Liver (tissue), 9 donors: Measurements from ENCODE around the gene ROMO1. TPM values are rescaled to one million over a fixed set of nuclear protein-coding genes. Genes with fewer than 3 reads are reported as not detected.

Source experiments
- DNase-seq: peaks from one replicate; pipeline ENCODE4 v3.0.0-alpha.2; 2017; ENCODE audit warnings: low spot score
- H3K27ac ChIP-seq, 2 donors: one replicate each; pipeline ENCODE4 v1.7.0; 2013; ENCODE audit warnings: inconsistent platforms in 2 of 2, low read length in 2 of 2, control low read depth in 1 of 2, low read depth in 1 of 2, mild to moderate bottlenecking in 1 of 2
- H3K27me3 ChIP-seq, 4 donors: one replicate each; pipeline versions ENCODE4 v1.6.1 to v1.7.0; 2013; ENCODE audit warnings: low read length in 3 of 4, inconsistent platforms in 1 of 4, mild to moderate bottlenecking in 1 of 4, moderate library complexity in 1 of 4; ENCODE audit not compliant: control insufficient read depth in 4 of 4, insufficient read depth in 4 of 4
- H3K36me3 ChIP-seq, 4 donors: one replicate each; pipeline versions ENCODE4 v1.6.1 to v1.7.0; 2013; ENCODE audit warnings: low read length in 3 of 4, mild to moderate bottlenecking in 3 of 4, low read depth in 1 of 4, moderate library complexity in 1 of 4; ENCODE audit not compliant: control insufficient read depth in 4 of 4, insufficient read depth in 3 of 4
- H3K4me1 ChIP-seq, 4 donors: one replicate each; pipeline versions ENCODE4 v1.6.1 to v1.7.0; 2013; ENCODE audit warnings: low read length in 3 of 4, mild to moderate bottlenecking in 3 of 4, moderate library complexity in 1 of 4; ENCODE audit not compliant: control insufficient read depth in 4 of 4, insufficient read depth in 4 of 4
- H3K4me3 ChIP-seq, 3 donors: one replicate each; pipeline versions ENCODE4 v1.6.1 to v1.7.0; 2013; ENCODE audit warnings: low read length in 3 of 3, control low read depth in 1 of 3, low read depth in 1 of 3, mild to moderate bottlenecking in 1 of 3
- H3K9ac ChIP-seq, 2 donors: one replicate each; pipeline ENCODE4 v1.7.0; 2013; ENCODE audit warnings: low read length in 2 of 2, mild to moderate bottlenecking in 2 of 2, moderate library complexity in 2 of 2, control low read depth in 1 of 2, low read depth in 1 of 2
- H3K9me3 ChIP-seq, 4 donors: one replicate each; pipeline versions ENCODE4 v1.6.1 to v1.7.0; 2013; ENCODE audit warnings: low read length in 3 of 4; ENCODE audit not compliant: control insufficient read depth in 4 of 4
- EGR1 ChIP-seq, 2 donors: IDR thresholded peaks; 2 replicates each; pipeline ENCODE4 v1.6.1; 2016 to 2018; ENCODE audit warnings: antibody characterized with exemption in 2 of 2, low read depth in 2 of 2
- FOXA2 ChIP-seq: IDR thresholded peaks from 2 replicates; pipeline ENCODE4 v1.6.1; 2016; ENCODE audit warnings: antibody characterized with exemption
- HNF4A ChIP-seq, 2 donors: conservative IDR thresholded peaks; 2 replicates each; pipeline ENCODE4 v1.6.1; 2016; ENCODE audit warnings: antibody characterized with exemption in 2 of 2, mild to moderate bottlenecking in 2 of 2
- NR2F2 ChIP-seq: IDR thresholded peaks from 2 replicates; pipeline ENCODE4 v1.6.1; 2016; ENCODE audit warnings: antibody characterized with exemption
- REST ChIP-seq: IDR thresholded peaks from 2 replicates; pipeline ENCODE4 v1.6.1; 2016; ENCODE audit warnings: antibody characterized with exemption, mild to moderate bottlenecking
- RXRA ChIP-seq, 2 donors: IDR thresholded peaks; 2 replicates each; pipeline ENCODE4 v1.6.1; 2017 to 2018; ENCODE audit warnings: antibody characterized with exemption in 2 of 2, mild to moderate bottlenecking in 1 of 2
- TAF1 ChIP-seq: conservative IDR thresholded peaks from 2 replicates; pipeline ENCODE4 v1.6.1; 2016; ENCODE audit warnings: antibody characterized with exemption, mild to moderate bottlenecking
- WGBS: extraction: QIAGEN DNeasy Blood & Tissue Kit; methylation state at CpG from one replicate; pipeline ENCODE4 v1.1.7; 2013; 5-methylcytosine and 5-hydroxymethylcytosine counted together
- polyA plus RNA-seq, 2 donors: library from polyadenylated mRNA; stranded (reverse) in 1 of 2; unstranded in 1 of 2; fragments of 200-250 nt in 1 of 2; fragments of >200 nt in 1 of 2; fragmentation: Nextera tagmentation in 1 of 2; extraction: Ambion mirVana in 1 of 2; gene quantifications; one replicate each; pipeline versions ENCODE4 v1.2.1 to v1.2.3, GENCODE V29; 2013 to 2015
- total RNA-seq, 2 donors: library from RNA; depleted of rRNA; stranded (reverse); fragments of >200 nt; gene quantifications; one replicate each; pipeline ENCODE4 v1.2.3, GENCODE V29; 2014
- TF ChIP-seq, protein P1 (sequence below): IDR thresholded peaks from 2 replicates; pipeline ENCODE4 v1.6.1; 2016; ENCODE audit warnings: antibody characterized with exemption
- donor health status: healthy.
- donor health status: healthy.
- donor health status: healthy.
- donor health status: healthy.
- donor health status: healthy.

Gene ROMO1
- total and polyA plus RNA-seq, 4 donors, result 68.4 to 359 (median 147) TPM

DNA sequence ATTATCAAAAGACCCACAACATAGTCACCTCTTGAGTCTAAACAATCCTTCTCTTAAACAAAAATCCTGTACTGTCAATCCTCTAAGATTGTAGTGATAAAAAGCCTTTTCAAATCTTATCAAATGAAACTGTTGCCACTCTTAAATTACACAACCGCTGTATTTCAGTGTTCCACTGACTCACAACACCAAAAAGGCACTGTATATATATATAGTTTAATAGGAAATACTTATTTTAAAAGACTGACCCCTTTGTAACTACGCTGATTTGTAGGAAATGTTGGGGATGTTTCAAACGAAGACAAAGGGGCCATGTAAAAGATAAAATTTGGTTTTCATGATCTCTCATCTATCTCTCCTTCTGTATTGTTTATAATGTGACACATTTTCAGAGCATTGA lies 48.6 kb upstream of the ROMO1 start (continued):
- TF ChIP-seq REST (no peak), NR2F2 (no peak), FOXA2 (no peak), EGR1 (IDR thresholded peaks at IDR 0.05; ENCODE audit: low read depth in 2 of 2) (no peak), HNF4A (conservative IDR thresholded peaks at IDR 0.05) (no peak), RXRA (IDR thresholded peaks at IDR 0.05) (no peak)

DNA sequence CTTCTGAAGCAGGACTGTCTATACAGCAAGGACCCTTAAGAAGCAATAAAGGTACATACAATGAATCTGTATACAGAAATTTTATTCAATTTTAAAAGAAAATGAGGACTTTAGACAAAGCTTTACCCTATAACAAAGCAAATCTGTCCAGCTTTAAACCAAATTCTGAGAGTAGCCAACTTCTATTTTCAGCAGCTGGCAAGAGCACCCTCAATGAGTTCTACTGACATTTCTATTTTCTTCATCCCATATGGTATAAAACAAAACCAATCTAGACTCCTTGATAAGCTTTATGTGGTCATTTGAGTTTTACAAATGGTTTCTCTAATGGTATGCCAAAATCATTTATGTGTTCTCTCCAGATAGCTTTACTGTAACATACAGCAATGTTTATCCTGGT lies 47.2 kb upstream of the ROMO1 start:
- TF ChIP-seq HNF4A (conservative IDR thresholded peaks at IDR 0.05), result no peak
- no peak overlapping the region for H3K27ac ChIP-seq
- no peaks in the 10 kb centered on the region for H3K27me3 ChIP-seq
- no peak overlapping the region for H3K4me3 ChIP-seq
- H3K9ac ChIP-seq, result no peak overlapping the region
- peaks cover 1 to 23% (median 19%) of the 10 kb centered on the region in 4 donors for H3K36me3 ChIP-seq
- DNase-seq, result no peak
- peaks cover 0 to 6% (median 4%) of the 10 kb centered on the region in 4 donors for H3K4me1 ChIP-seq
- no peaks in the 10 kb centered on the region for H3K9me3 ChIP-seq

DNA sequence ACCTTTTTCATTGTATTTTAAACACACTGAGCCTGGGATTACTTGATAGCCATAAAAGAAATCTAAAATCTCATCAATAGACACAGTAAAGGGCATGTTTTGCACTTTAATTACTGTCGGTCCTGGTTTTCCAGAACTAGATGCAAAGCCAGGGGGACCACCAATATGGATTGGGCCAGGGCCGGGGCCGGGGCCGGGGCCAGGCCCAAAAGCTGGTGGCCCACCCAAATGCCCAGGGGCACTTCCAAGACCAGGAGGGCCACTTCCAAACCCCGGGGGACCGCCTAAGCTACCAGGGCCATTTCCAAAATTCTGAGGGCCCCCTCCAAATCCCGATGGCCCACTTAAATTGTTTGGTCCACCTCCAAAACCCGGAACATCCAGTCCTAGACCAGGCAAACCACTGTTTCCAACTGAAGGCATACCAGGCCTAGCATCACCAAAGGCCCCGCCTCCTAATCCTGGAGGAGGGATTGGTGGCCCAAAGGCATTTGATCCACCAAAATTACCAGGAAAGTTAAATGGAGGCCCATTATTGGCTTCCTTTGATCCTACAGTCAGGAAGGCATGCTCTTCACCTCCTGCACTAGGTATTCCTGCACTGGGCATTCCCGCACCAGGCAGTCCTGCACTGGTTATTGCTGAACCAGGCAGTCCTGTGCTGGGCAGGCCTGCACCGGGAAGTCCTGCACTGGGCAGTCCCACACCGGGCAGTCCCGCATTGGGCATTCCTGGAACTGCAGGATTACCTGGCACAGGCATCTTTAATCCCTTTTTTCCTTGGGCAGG lies 46.4 kb upstream of the ROMO1 start:
- WGBS, result 98% methylated on average over 13 of the region's 13 CpGs
- no peak overlapping the region for H3K27ac ChIP-seq
- no peaks in the 10 kb centered on the region for H3K27me3 ChIP-seq
- H3K4me3 ChIP-seq, result no peak overlapping the region
- TF ChIP-seq TAF1, result no peak
- TF ChIP-seq REST, result no peak
- TF ChIP-seq, protein P1, sequence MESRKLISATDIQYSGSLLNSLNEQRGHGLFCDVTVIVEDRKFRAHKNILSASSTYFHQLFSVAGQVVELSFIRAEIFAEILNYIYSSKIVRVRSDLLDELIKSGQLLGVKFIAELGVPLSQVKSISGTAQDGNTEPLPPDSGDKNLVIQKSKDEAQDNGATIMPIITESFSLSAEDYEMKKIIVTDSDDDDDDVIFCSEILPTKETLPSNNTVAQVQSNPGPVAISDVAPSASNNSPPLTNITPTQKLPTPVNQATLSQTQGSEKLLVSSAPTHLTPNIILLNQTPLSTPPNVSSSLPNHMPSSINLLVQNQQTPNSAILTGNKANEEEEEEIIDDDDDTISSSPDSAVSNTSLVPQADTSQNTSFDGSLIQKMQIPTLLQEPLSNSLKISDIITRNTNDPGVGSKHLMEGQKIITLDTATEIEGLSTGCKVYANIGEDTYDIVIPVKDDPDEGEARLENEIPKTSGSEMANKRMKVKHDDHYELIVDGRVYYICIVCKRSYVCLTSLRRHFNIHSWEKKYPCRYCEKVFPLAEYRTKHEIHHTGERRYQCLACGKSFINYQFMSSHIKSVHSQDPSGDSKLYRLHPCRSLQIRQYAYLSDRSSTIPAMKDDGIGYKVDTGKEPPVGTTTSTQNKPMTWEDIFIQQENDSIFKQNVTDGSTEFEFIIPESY, result no peak
- peaks cover 1 to 23% (median 20%) of the 10 kb centered on the region in 4 donors for H3K36me3 ChIP-seq
- peaks cover 0 to 11% (median 4%) of the 10 kb centered on the region in 4 donors for H3K4me1 ChIP-seq
- DNase-seq, result no peak
- H3K9ac ChIP-seq, result no peak overlapping the region
- H3K9me3 ChIP-seq, result no peaks in the 10 kb centered on the region
